ENCODE measurements around the gene MRPL49. TPM values are rescaled to one million over a fixed set of nuclear protein-coding genes. Genes with fewer than 3 reads are reported as not detected.
"Not testable (repeated sequence)": the region's sequence is repeated elsewhere in the genome, so short reads cannot be mapped to it uniquely, and the experiment has no call there.

The MRPL49 gene
- total RNA-seq, 3 donors from 2014 or later: 102 to 110 (median 104) TPM

DNA sequence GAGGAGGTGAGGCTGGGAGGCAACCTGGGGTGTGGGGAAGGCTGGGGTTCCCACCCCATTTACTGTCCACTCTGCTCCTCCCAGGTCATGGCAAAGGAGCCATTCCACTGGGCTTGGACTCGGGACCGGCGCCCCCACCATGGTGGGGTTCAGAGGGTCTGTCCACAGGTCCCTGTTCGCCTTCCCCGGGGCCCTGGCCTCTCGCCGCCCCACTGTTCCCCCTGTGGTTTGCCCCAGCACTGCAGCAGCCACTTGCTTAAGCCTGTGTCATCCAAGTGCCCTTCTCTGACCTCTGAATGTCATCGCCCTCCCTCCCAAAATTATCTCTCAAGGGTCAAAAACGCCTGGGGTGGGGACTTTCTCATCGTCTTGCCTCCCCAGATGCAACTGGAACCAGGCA lies 50.5 kb downstream of the MRPL49 start:
- Mint-ChIP-seq H3K4me1 (ENCODE audit: low read depth) (peaks cover 6% of the 10 kb centered on the region), H3K4me3 (no peak overlapping the region)
- no peak for ATAC-seq

DNA sequence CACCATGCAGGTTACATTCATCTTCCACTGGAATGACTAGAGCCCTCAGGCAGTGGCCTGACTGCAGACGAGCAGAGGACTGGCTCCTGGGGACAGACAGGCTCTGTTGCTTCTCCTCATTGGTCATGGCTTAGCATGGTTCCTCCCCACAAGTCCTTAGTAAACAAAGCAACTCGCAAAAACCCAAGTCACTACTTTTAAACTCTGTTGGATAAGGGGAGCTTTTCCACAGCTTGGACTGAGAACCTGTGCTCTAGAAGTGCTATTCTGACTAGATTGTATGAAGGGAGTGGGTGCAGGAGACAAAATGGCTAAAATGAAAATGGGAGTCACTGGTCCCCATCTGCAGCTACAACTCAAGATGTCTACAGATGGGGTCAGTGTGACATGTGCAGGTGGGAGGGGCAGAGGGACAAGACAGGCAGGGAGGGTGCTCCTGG lies 52.5 kb downstream of the MRPL49 start:
- not testable (repeated sequence) for ATAC-seq; H3K36me3 Mint-ChIP-seq (ENCODE audit: insufficient read depth); H3K27me3 Mint-ChIP-seq (ENCODE audit: low read depth)

More for the DNA sequence above, 50.5 kb downstream of the MRPL49 start:
- H3K36me3 Mint-ChIP-seq (ENCODE audit: insufficient read depth): no peaks in the 10 kb centered on the region
- no peaks in the 10 kb centered on the region for H3K9me3 Mint-ChIP-seq
- no peaks in the 10 kb centered on the region for H3K27me3 Mint-ChIP-seq (ENCODE audit: low read depth)
- DNase-seq: no peak

More for the DNA sequence above, 52.5 kb downstream of the MRPL49 start:
- DNase-seq; H3K9me3 Mint-ChIP-seq; H3K4me3 Mint-ChIP-seq; H3K4me1 Mint-ChIP-seq (ENCODE audit: low read depth): not testable (repeated sequence)

Other genes with a start within 250 kb of the MRPL49 start
- gene EHD1, start 243.7 kb upstream of the MRPL49 start, total RNA-seq: 100 to 1,000 TPM in 2 of 3 donors, 10 to 100 TPM in 1; 86.3 to 121 (median 108) TPM
- gene ATG2A, start 205.1 kb upstream of the MRPL49 start, total RNA-seq: 10 to 100 TPM; 20.6 to 24.1 (median 21.7) TPM
- gene PPP2R5B, start 197.6 kb upstream of the MRPL49 start, total RNA-seq: 1 to 10 TPM; 6.9 to 8.2 (median 7.9) TPM
- gene GPHA2, start 186.4 kb upstream of the MRPL49 start, total RNA-seq: not detected
- gene MAJIN, start 150.2 kb upstream of the MRPL49 start, total RNA-seq: not detected
- gene BATF2, start 125.3 kb upstream of the MRPL49 start, total RNA-seq: under 1 TPM in 1 of 3 donors, not detected in 2; 0.33 TPM
- 100 to 1,000 TPM in 2 of 3 donors, 10 to 100 TPM in 1; 84.9 to 104 (median 104) TPM for gene ARL2, start 108.2 kb upstream of the MRPL49 start, total RNA-seq
- gene SNX15, start 94.9 kb upstream of the MRPL49 start, total RNA-seq: 10 to 100 TPM; 11.5 to 13.5 (median 12.5) TPM
- 10 to 100 TPM; 12.5 to 19.1 (median 15.2) TPM for gene SAC3D1, start 81.1 kb upstream of the MRPL49 start, total RNA-seq
- 1 to 10 TPM; 5.4 to 8.2 (median 7.7) TPM for gene NAALADL1, start 63.8 kb upstream of the MRPL49 start, total RNA-seq
- 10 to 100 TPM; 26.4 to 37.1 (median 35.1) TPM for gene CDCA5, start 38.3 kb upstream of the MRPL49 start, total RNA-seq
- gene ZFPL1, start 38.1 kb upstream of the MRPL49 start, total RNA-seq: 10 to 100 TPM; 36.5 to 37.1 (median 36.6) TPM
- gene VPS51, start 26.1 kb upstream of the MRPL49 start, total RNA-seq: 100 to 1,000 TPM; 161 to 165 (median 161) TPM
- gene TM7SF2, start 10.4 kb upstream of the MRPL49 start, total RNA-seq: 10 to 100 TPM; 18.4 to 19.4 (median 18.7) TPM
- gene ZNHIT2, start 4.6 kb upstream of the MRPL49 start, total RNA-seq: 10 to 100 TPM; 25.9 to 28.1 (median 26.2) TPM
- gene FAU, start 187 bp upstream of the MRPL49 start, total RNA-seq: 1,000 to 10,000 TPM; 1,673 to 1,831 (median 1,724) TPM
- 10 to 100 TPM; 36.8 to 51.5 (median 47.2) TPM for gene SYVN1, start 12.2 kb downstream of the MRPL49 start, total RNA-seq
- gene SPDYC, start 47.9 kb downstream of the MRPL49 start, total RNA-seq: not detected
- 10 to 100 TPM; 65.5 to 86.2 (median 81.9) TPM for gene CAPN1, start 59.6 kb downstream of the MRPL49 start, total RNA-seq
- 10 to 100 TPM; 49.2 to 64.7 (median 57.6) TPM for gene POLA2, start 139.6 kb downstream of the MRPL49 start, total RNA-seq
- 1 to 10 TPM; 1.3 to 1.9 (median 1.6) TPM for gene CDC42EP2, start 192.5 kb downstream of the MRPL49 start, total RNA-seq
- gene DPF2, start 211.5 kb downstream of the MRPL49 start, total RNA-seq: 10 to 100 TPM; 56.7 to 59.1 (median 58.0) TPM
- gene TIGD3, start 232.4 kb downstream of the MRPL49 start, total RNA-seq: under 1 TPM; 0.46 to 0.66 (median 0.50) TPM

All from activated T-cell treated with anti-CD3 and anti-CD28 coated beads, Interleukin-2, amount 50 U/mL, for 4 hours (primary cell).